HepG2 (cell line): ENCODE results near the gene DIP2C. TPM values are rescaled to one million over a fixed set of nuclear protein-coding genes. Genes with fewer than 3 reads are reported as not detected.

Source experiments
- ATF7 ChIP-seq, 2 experiments: fragments of 450-650 bp in 1 of 2; sonication (generic) in 1 of 2; formaldehyde crosslinking in 1 of 2; IDR thresholded peaks; 2 replicates each; pipeline versions ENCODE4 v1.4.0 to v1.6.1; 2016 to 2020; ENCODE audit warnings: antibody characterized with exemption in 1 of 2, mild to moderate bottlenecking in 1 of 2, missing genetic modification reagents in 1 of 2
- BCLAF1 ChIP-seq: fragments of 450-650 bp; IDR thresholded peaks from 2 replicates; pipeline ENCODE4 v1.6.1; 2017; ENCODE audit warnings: mild to moderate bottlenecking
- FOXM1 ChIP-seq: sonication (generic); formaldehyde crosslinking; IDR thresholded peaks from 2 replicates; pipeline ENCODE4 v1.5.0; 2020; ENCODE audit warnings: missing genetic modification reagents
- NFIB ChIP-seq: sonication (generic); formaldehyde crosslinking; IDR thresholded peaks from 2 replicates; pipeline ENCODE4 v1.9.0; 2021; ENCODE audit warnings: missing genetic modification reagents, mild to moderate bottlenecking, borderline replicate concordance
- NR2C2 ChIP-seq: sonication (generic); formaldehyde crosslinking; IDR thresholded peaks from 2 replicates; pipeline ENCODE4 v1.4.0; 2020; ENCODE audit warnings: missing genetic modification reagents, mild to moderate bottlenecking, moderate library complexity, borderline replicate concordance
- PCBP2 ChIP-seq: fragments of 200-400 bp; formaldehyde crosslinking; optimal IDR thresholded peaks from 2 replicates; pipeline ENCODE3; 2018; ENCODE audit warnings: low read length, low read depth; ENCODE audit not compliant: poor library complexity, severe bottlenecking
- PHB2 ChIP-seq: fragments of 450-650 bp; IDR thresholded peaks from 2 replicates; pipeline ENCODE4 v1.6.1; 2018; ENCODE audit not compliant: partially characterized antibody
- SRSF4 ChIP-seq: fragments of 200-400 bp; formaldehyde crosslinking; IDR thresholded peaks from one replicate; pipeline ENCODE4 v1.6.1; 2018; ENCODE audit warnings: mild to moderate bottlenecking, low read depth, low read length, moderate library complexity; ENCODE audit not compliant: poor library complexity, severe bottlenecking
- TARDBP ChIP-seq: sonication (generic); formaldehyde crosslinking; IDR thresholded peaks from 2 replicates; pipeline ENCODE4 v1.8.0; 2022; ENCODE audit warnings: mild to moderate bottlenecking, missing genetic modification reagents
- ZBTB14 ChIP-seq: sonication (generic); formaldehyde crosslinking; IDR thresholded peaks from 2 replicates; pipeline ENCODE4 v1.4.0; 2020; ENCODE audit warnings: missing genetic modification reagents
- ZBTB3 ChIP-seq: sonication (generic); formaldehyde crosslinking; IDR thresholded peaks from 2 replicates; pipeline ENCODE4 v1.4.0; 2020; ENCODE audit warnings: low read depth, mild to moderate bottlenecking, moderate library complexity, missing genetic modification reagents, borderline replicate concordance
- ZBTB40 ChIP-seq, 2 experiments: fragments of 450-650 bp in 1 of 2; sonication (generic) in 1 of 2; formaldehyde crosslinking in 1 of 2; IDR thresholded peaks; 2 replicates each; pipeline versions ENCODE4 v1.6.1 to v1.8.0; 2016 to 2022; ENCODE audit warnings: antibody characterized with exemption in 1 of 2, mild to moderate bottlenecking in 1 of 2, missing genetic modification reagents in 1 of 2
- ZFP36L1 ChIP-seq: sonication (generic); formaldehyde crosslinking; IDR thresholded peaks from 2 replicates; pipeline ENCODE4 v1.8.0; 2022; ENCODE audit warnings: mild to moderate bottlenecking, missing genetic modification reagents, moderate library complexity
- ZNF431 ChIP-seq: sonication (generic); formaldehyde crosslinking; IDR thresholded peaks from 2 replicates; pipeline ENCODE4 v1.9.0; 2022; ENCODE audit warnings: missing genetic modification reagents, low read depth, mild to moderate bottlenecking, borderline replicate concordance
- ZNF619 ChIP-seq: sonication (generic); formaldehyde crosslinking; IDR thresholded peaks from 2 replicates; pipeline ENCODE4 v1.4.0; 2020; ENCODE audit warnings: mild to moderate bottlenecking, missing genetic modification reagents
- ZNF768 ChIP-seq: sonication (generic); formaldehyde crosslinking; IDR thresholded peaks from 2 replicates; pipeline ENCODE4 v1.4.0; 2020; ENCODE audit warnings: missing genetic modification reagents
- polyA plus RNA-seq, 8 experiments: library from polyadenylated mRNA; depleted of rRNA in 3 of 8; stranded (reverse) in 7 of 8; unstranded in 1 of 8; fragments of >200 nt; fragmentation: Illumina TruSeq in 4 of 8; extraction: Trizol in 4 of 8; gene quantifications; 2 replicates each; pipeline versions ENCODE4 v1.2.1 to v1.2.3, GENCODE V29; 2011 to 2016; ENCODE audit warnings: low read depth in 4 of 8, missing spikeins in 1 of 8, mixed read lengths in 1 of 8; ENCODE audit not compliant: insufficient read depth in 1 of 8
- total RNA-seq, 5 experiments: library from RNA; depleted of rRNA; stranded (reverse); fragments of >200 nt; fragmentation: Illumina TruSeq; extraction: Trizol; gene quantifications; 2 replicates each; pipeline ENCODE4 v1.2.3, GENCODE V29; 2016; ENCODE audit warnings: low read depth in 1 of 5

DIP2C gene
- total and polyA plus RNA-seq, 2 of the 13 experiments (the other 11 are each of a cell fraction or from before 2014, with no cell fraction given): 2.2 to 2.7 TPM

GRCh38 chr10:306675-307185 is 382.7 kb downstream of the DIP2C start (continued):
- TF ChIP-seq ZBTB40 (IDR thresholded peaks at IDR 0.05): no peak
- TF ChIP-seq ZBTB40 (CRISPR knock-in tag; IDR thresholded peaks at IDR 0.05): 0 out of 2 replicates have a peak, but pooled peaks have one; percentile 38
- no peak for TF ChIP-seq ATF7 (IDR thresholded peaks at IDR 0.05)
- no peak for TF ChIP-seq ATF7 (CRISPR knock-in tag; IDR thresholded peaks at IDR 0.05)
- TF ChIP-seq SRSF4: no peak
- peak; percentile 31; the same call in 1 of the 2 replicates for TF ChIP-seq TARDBP (CRISPR knock-in tag)
- TF ChIP-seq ZBTB14 (CRISPR knock-in tag): no peak
- TF ChIP-seq ZNF619 (CRISPR knock-in tag): no peak
- no peak for TF ChIP-seq NFIB
- TF ChIP-seq ZBTB3 (CRISPR knock-in tag): no peak
- no peak for TF ChIP-seq BCLAF1
- no peak for TF ChIP-seq PHB2
- no peak for TF ChIP-seq ZNF431 (CRISPR knock-in tag)
- no peak for TF ChIP-seq NR2C2 (CRISPR knock-in tag)
- no peak for TF ChIP-seq PCBP2
- no peak for TF ChIP-seq FOXM1
- TF ChIP-seq ZNF768 (CRISPR knock-in tag): no peak
- no peak for TF ChIP-seq ZFP36L1
